Activated T-cell treated with anti-CD3 and anti-CD28 coated beads, Interleukin-2, amount 50 U/mL, for 1 hour (primary cell): ENCODE measurements around the gene TDRD1.

ENCODE experiments used
- DNase-seq: peaks from one replicate; pipeline ENCODE4 v3.0.0-alpha.2; 2020

TDRD1 gene

DNA sequence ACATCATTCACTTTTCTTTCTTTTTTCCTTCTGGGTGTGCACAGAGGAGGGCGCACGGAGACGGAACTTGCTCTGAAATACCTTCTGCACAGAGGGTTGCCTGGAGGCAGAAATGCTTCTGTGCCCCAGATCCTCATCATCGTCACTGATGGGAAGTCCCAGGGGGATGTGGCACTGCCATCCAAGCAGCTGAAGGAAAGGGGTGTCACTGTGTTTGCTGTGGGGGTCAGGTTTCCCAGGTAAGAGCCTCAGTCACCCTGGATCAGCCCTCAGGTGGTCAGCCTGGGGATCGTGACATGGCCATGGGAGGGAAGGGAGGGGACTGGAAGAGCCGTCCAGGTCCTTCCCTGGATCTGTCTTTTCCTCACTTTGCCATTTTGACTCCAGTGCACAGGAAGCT, 93.5 kb downstream of the TDRD1 start:
- DNase-seq: no peak

- no peak for DNase-seq
These were observed 94.8 kb downstream of the TDRD1 start for GRCh38 chr10:114273910-114274309.

GRCh38 chr10:114274616-114275453, 95.7 kb downstream of the TDRD1 start:
- no peak for DNase-seq

GRCh38 chr10:114276066-114276465, 96.9 kb downstream of the TDRD1 start:
- DNase-seq: no peak

- DNase-seq: no peak
These were observed 97.5 kb downstream of the TDRD1 start for GRCh38 chr10:114276671-114277070.

GRCh38 chr10:114278140-114278883, 99.2 kb downstream of the TDRD1 start:
- no peak for DNase-seq

- no peak for DNase-seq
These were observed 99.7 kb downstream of the TDRD1 start for GRCh38 chr10:114278884-114279191.

DNA sequence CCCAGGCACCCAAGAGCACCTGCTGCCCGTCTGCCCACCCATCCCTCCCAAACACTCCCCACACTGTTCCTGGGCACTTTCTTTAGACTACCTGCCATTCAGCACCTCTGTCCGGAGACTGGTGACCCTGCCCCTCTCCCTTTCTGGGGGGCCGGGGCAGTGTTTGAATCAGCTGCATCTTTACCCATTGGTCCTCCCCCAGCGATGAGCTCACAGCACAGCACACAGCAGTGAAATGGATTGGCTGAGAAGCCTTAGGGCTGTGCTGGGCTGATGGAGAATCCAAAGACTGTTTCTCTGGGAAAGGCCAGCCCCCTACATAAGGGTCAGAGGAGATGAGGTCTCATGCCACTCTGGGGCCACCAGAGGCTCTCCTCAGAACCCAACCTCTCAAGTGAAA, 100.1 kb downstream of the TDRD1 start:
- no peak for DNase-seq

GRCh38 chr10:114279901-114280644, 100.9 kb downstream of the TDRD1 start:
- DNase-seq: no peak

DNA sequence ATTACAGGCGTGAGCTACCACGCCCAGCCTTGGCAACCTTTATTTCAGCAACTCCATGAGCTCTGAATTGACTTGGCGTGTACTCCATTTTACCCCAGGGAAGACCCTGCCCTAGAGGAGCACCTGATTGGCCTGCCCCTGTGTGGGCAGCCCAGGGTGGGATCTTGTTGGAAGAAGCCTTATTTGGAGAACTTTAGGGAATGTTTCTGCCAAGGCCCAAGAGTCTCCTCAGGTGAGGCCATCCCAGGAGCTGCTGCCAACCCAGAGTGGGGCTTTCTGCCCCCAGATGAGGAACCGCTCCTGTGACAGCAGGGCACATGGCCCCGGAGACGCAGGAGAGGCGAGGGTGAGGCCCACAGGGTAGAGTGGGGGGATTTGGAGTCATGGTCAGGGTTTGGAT, 101.9 kb downstream of the TDRD1 start:
- no peak for DNase-seq

GRCh38 chr10:114281461-114281860, 102.3 kb downstream of the TDRD1 start:
- no peak for DNase-seq
